ENCODE measurements around the gene TP53TG5.
A peak's percentile ranks its signal among the peaks of the same experiment; 100 is the strongest.

The TP53TG5 gene

GRCh38 chr20:45325371-45325770 is 52.8 kb downstream of the TP53TG5 start:
- TF ChIP-seq, protein P1, sequence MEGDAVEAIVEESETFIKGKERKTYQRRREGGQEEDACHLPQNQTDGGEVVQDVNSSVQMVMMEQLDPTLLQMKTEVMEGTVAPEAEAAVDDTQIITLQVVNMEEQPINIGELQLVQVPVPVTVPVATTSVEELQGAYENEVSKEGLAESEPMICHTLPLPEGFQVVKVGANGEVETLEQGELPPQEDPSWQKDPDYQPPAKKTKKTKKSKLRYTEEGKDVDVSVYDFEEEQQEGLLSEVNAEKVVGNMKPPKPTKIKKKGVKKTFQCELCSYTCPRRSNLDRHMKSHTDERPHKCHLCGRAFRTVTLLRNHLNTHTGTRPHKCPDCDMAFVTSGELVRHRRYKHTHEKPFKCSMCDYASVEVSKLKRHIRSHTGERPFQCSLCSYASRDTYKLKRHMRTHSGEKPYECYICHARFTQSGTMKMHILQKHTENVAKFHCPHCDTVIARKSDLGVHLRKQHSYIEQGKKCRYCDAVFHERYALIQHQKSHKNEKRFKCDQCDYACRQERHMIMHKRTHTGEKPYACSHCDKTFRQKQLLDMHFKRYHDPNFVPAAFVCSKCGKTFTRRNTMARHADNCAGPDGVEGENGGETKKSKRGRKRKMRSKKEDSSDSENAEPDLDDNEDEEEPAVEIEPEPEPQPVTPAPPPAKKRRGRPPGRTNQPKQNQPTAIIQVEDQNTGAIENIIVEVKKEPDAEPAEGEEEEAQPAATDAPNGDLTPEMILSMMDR (IDR thresholded peaks at IDR 0.05; ENCODE audit: low read depth, low read length, missing control alignments) = no peak
- no peak for DNase-seq (ENCODE audit: extremely low read depth, low read depth)
- H3K4me3 ChIP-seq (replicated peaks; ENCODE audit: low read depth, low read length) = no peak overlapping the region

DNA sequence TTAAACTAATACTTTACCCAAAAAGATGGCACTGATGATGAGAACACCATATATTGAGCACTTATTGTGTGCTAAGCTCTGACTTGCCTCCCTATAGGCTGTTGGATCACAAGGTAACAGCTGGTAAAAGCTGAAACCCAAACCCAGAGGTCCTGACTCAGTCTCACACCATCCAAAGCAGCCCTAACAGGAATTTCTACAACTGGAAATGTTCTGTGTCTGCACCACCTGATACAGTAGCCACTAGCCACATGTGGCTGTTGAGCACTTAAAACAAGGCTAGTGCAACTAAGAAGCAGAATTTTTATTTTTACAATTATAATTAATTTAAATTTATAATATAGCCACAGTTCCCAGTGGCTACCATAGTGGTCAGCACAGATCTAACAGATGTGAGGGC is 54.4 kb downstream of the TP53TG5 start:
- DNase-seq (ENCODE audit: extremely low read depth, low read depth) = no peak
- TF ChIP-seq, protein P1 (IDR thresholded peaks at IDR 0.05; ENCODE audit: low read depth, low read length, missing control alignments) = no peak
- no peak overlapping the region for H3K4me3 ChIP-seq (replicated peaks; ENCODE audit: low read depth, low read length)

DNA sequence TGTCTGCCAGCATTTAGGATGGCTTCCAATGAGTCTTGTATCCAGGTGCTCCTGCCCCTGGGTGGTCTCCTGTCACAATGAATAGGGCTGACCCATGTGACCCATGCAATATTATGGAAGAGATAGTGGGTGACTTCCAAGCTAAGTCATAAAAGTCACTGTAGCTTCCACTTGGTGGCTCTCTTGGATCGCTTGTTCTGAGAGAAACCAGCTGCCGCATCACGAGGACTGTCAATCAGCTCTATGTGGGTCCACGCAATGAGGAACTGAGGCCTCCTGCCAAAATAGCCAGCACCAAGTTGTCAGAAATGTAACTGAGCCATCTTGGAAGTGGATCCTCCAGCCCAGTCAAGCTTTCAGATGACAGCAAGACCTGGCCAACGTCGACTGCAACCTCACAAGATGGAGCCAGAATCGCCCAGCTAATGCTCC is 55.2 kb downstream of the TP53TG5 start:
- DNase-seq (ENCODE audit: extremely low read depth, low read depth) = no peak
- H3K4me3 ChIP-seq (replicated peaks; ENCODE audit: low read depth, low read length) = no peak overlapping the region
- TF ChIP-seq, protein P1 (IDR thresholded peaks at IDR 0.05; ENCODE audit: low read depth, low read length, missing control alignments) = peak; percentile 4
